ENCODE data around the gene ARHGEF1.
A peak's percentile ranks its signal among the peaks of the same experiment; 100 is the strongest.
"Not testable (repeated sequence)": the region's sequence is repeated elsewhere in the genome, so short reads cannot be mapped to it uniquely, and the experiment has no call there.

The ARHGEF1 gene

GRCh38 chr19:41868989-41869300 is 14.0 kb upstream of the ARHGEF1 start:
- TF ChIP-seq CTCF (IDR thresholded peaks at IDR 0.05; ENCODE audit: borderline replicate concordance, control extremely low read depth, extremely low read depth, insufficient read depth, missing control alignments): no peak
- no peak for DNase-seq (ENCODE audit: low spot score)
- in situ Hi-C loops (cut with MboI; ENCODE audit: low sequenced_read_pairs, unreplicated experiment): no loop called here

DNA sequence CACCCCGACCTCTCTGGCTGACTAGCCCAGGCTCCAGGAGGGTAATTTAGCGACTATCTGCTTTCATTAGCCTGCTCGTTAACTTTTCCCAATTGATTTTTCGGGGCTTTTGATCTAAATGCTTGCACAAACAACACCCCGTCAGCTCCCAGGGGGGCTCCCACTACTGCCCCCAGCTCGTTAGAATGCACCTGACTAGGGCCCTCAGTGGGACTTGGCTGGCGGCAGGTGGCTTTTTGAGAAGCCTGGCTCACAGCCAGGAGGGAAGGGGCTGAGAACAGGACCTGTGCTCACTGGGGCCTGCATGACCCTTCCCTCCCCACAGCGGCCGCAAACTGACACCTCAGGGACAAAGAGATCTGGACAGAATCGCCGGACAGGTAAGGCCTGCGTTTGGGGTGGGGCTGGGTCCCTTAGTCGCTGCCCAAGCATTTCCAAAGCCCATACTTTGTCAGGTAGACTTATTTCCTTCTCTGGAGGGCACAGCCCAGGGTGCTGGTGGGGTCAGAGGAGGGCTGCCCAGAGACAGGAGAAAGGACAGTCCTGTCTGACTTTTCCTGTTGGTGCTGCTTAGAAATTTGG is 13.5 kb upstream of the ARHGEF1 start:
- no peak for DNase-seq (ENCODE audit: low spot score)
- no peak for TF ChIP-seq CTCF (IDR thresholded peaks at IDR 0.05; ENCODE audit: borderline replicate concordance, control extremely low read depth, extremely low read depth, insufficient read depth, missing control alignments)
- in situ Hi-C loops (cut with MboI; ENCODE audit: low sequenced_read_pairs, unreplicated experiment): no loop called here

GRCh38 chr19:41870401-41870873 is 12.5 kb upstream of the ARHGEF1 start:
- no peak for TF ChIP-seq CTCF (IDR thresholded peaks at IDR 0.05; ENCODE audit: borderline replicate concordance, control extremely low read depth, extremely low read depth, insufficient read depth, missing control alignments)
- DNase-seq (ENCODE audit: low spot score): no peak
- in situ Hi-C loops (cut with MboI; ENCODE audit: low sequenced_read_pairs, unreplicated experiment): no loop called here

GRCh38 chr19:41871573-41872383 is 11.2 kb upstream of the ARHGEF1 start:
- DNase-seq (ENCODE audit: low spot score): peak; percentile 85
- TF ChIP-seq CTCF (IDR thresholded peaks at IDR 0.05; ENCODE audit: borderline replicate concordance, control extremely low read depth, extremely low read depth, insufficient read depth, missing control alignments): no peak
- in situ Hi-C loops (cut with MboI; ENCODE audit: low sequenced_read_pairs, unreplicated experiment): no loop called here

- DNase-seq (ENCODE audit: low spot score): no peak
- in situ Hi-C loops (cut with MboI; ENCODE audit: low sequenced_read_pairs, unreplicated experiment): no loop called here
- TF ChIP-seq CTCF (IDR thresholded peaks at IDR 0.05; ENCODE audit: borderline replicate concordance, control extremely low read depth, extremely low read depth, insufficient read depth, missing control alignments): no peak
Observed at GRCh38 chr19:41872384-41872774, 10.6 kb upstream of the ARHGEF1 start.

DNA sequence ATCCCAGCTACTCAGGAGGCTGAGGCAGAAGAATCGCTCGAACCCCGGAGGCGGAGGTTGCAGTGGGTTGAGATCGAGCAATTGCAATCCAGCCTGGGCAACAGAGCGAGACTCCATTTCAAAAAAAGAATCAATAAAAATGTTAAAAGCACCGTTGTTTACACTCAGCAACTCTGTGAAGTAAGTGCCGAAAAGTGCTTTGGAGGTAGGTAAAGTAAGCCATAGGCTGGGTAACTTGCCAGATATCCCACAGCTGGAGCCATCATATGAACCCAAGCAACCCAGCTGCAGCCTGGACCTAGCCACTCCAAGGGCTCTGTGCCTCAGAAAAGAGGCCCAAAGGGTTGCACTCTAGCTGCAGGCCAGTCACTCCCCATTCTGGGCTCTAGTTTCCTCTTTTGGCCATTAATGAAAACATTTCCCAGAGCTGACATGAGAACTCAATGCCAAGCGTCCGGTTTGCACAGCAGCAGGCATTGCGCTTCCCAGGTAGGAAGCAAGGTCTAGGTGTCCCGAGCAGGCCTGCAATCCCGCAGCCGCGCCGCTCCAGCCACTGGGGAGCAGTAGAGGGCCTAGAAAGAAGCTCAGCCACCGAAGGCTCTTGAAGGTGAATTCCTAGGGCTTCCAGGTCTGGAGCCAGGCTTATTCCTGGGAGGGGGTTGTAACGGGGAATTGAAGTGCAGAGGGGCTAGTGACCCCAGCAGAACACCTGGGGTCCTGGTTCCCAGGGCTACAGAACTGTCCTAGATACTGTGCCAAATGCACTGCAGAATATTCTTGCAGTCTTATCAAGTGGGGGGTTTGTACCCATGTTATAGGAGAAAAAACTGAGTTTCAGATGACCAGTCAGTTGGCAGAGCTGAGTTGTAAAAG is 10.0 kb upstream of the ARHGEF1 start:
- DNase-seq (ENCODE audit: low spot score): no peak
- in situ Hi-C loops (cut with MboI; ENCODE audit: low sequenced_read_pairs, unreplicated experiment): no loop called here
- TF ChIP-seq CTCF (IDR thresholded peaks at IDR 0.05; ENCODE audit: borderline replicate concordance, control extremely low read depth, extremely low read depth, insufficient read depth, missing control alignments): peak; percentile 90

GRCh38 chr19:41875973-41876372 is 7.0 kb upstream of the ARHGEF1 start:
- DNase-seq (ENCODE audit: low spot score); in situ Hi-C loops (cut with MboI; ENCODE audit: low sequenced_read_pairs, unreplicated experiment): not testable (repeated sequence)

Measured in GM13976 (cell line).